Hair follicle dermal papilla cell (primary cell): Measurements from ENCODE around the gene RBM4. TPM values are rescaled to one million over a fixed set of nuclear protein-coding genes. Genes with fewer than 3 reads are reported as not detected.

Source experiments
- small RNA-seq: library from RNA; depleted of rRNA; stranded (forward); fragments of <200 nt; gene quantifications from one replicate; pipeline ENCODE3, GENCODE V24; 2012
- total RNA-seq: library from RNA; depleted of rRNA; stranded (reverse); fragments of >200 nt; gene quantifications from 2 replicates; pipeline ENCODE4 v1.2.3, GENCODE V29; 2012

RBM4 gene, protein sequence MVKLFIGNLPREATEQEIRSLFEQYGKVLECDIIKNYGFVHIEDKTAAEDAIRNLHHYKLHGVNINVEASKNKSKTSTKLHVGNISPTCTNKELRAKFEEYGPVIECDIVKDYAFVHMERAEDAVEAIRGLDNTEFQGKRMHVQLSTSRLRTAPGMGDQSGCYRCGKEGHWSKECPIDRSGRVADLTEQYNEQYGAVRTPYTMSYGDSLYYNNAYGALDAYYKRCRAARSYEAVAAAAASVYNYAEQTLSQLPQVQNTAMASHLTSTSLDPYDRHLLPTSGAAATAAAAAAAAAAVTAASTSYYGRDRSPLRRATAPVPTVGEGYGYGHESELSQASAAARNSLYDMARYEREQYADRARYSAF
- total RNA-seq = 83.4 and 88.4 TPM in 2 replicates

DNA sequence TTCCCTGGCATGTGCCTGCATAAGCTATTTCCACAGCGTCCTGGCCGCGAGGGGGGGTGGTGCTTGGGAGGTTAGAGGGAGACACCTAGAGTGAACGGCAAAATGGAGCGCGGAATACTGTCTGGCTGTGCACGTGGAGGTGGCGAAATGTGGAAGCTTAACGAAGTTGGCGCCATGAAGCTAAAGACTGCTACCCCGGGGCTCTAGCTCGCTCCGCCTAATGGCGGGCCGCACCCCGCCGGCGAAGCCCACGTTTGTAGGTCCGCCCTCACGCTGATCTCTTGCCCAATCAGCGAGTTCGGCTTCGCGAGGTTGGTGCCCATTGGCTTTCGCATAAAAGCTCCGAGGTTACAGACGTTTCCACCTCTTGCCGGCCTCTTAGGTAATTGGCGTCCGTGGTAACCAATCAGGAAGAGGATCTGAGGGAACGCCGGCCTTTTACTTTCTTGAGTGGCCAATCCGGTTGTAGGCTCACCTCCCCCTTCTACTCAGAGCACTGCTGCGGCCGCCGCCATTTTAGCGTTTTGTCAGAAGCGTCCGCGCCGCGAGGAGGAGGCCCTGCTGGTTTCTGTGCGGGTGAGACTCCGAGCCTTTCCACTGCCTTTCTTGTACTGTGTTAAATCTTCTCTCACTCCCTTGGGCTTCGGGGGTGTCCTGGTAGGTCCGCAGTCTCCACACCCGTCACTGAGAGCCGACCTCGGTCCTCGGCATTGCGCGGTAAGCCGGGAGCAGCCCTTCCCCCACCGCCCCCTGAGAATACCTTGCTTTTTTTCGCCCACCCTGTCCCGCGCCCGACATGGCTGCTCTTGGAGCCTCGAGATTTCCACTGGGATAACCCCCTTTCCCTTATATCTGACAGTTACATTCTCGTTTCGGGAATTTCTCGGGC is at the start of gene RBM4:
TSS of gene RBM4 (plus strand) at position 527 of the 889 bp plus-strand sequence. CDS start 1,009 bp downstream, outside the sequence.

DNA sequence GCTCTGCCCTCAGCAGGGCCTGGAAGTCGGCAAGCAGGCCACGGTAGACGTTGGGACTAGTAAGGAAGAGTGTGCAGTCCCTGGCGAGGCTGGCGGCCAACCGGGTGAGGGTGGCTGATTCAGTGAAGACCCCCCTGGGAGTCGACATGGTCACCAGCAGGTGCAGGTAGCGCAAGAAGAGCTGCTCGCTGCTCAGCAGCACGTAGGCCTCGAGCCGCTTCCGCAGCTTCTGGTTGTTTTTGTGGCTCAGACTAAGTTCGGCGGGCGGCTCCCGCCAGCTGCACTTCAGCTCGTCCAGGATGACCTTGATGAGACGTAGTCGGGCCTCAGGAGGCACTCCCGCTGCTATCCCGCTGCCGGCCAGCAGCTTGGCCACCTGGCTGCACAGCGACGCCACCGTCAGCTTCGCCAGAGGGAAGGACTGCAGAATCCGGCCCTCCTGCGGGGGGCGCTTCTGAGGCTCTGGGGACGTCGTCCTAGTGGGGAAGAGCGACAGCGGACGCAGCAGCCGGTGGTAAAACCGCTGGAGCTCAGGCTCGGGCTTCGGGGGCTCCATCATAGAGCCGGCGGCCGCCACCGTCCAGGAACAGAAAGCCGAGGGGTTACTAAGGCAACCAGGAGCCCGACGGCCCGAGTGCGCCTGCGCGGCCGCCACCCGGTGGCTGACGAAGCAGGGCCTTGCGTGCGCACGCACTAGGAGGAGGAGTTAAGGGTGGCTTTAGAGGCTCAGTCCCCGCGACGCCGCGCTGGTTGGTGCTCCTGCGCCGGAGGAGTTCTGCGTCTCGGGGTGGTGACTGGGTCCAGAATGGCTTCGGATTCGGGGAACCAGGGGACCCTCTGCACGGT is 45.8 kb upstream of the RBM4 start, which contains the start of the genes CCDC87 and CCS:
TSS of gene CCDC87 (minus strand) at position 607 of the 846 bp plus-strand sequence. CDS start at position 559, 48 bp downstream.
TSS of gene CCS (plus strand) at position 729 of the 846 bp plus-strand sequence. CDS start at position 806, 77 bp downstream.

GRCh38 chr11:66616379-66617154 is 21.9 kb upstream of the RBM4 start, which contains the start of gene RBM14:
TSS of gene RBM14 (plus strand) at chr11:66616630. CDS start at chr11:66616721, 91 bp downstream.

GRCh38 chr11:66677599-66678375 is 39.3 kb downstream of the RBM4 start, which contains the start of gene RBM4B:
TSS of gene RBM4B (minus strand) at chr11:66677887. CDS start at chr11:66677079, 808 bp downstream.

Small RNA genes lying within 50 kb of the gene (small RNA-seq; reads per million reads assigned to genes)
- not detected for gene RNU4-39P

Other genes starting within 250 kb of the RBM4 start
- under 0.01 TPM in 1 of 2 replicates, not detected in the other for gene NPAS4, start 217.7 kb upstream of the RBM4 start, total RNA-seq
- gene MRPL11, start 199.9 kb upstream of the RBM4 start, total RNA-seq = 19.0 and 24.8 TPM in 2 replicates
- gene PELI3, start 171.8 kb upstream of the RBM4 start, total RNA-seq = 21.5 and 23.9 TPM in 2 replicates
- 38.9 and 43.0 TPM in 2 replicates for gene DPP3, start 158.3 kb upstream of the RBM4 start, total RNA-seq
- 30.4 and 43.0 TPM in 2 replicates for gene BBS1, start 128.1 kb upstream of the RBM4 start, total RNA-seq
- 8.8 and 10.9 TPM in 2 replicates for gene ZDHHC24, start 92.7 kb upstream of the RBM4 start, total RNA-seq
- 0.16 TPM in 1 of 2 replicates, not detected in the other for gene ACTN3, start 91.8 kb upstream of the RBM4 start, total RNA-seq
- 37.2 and 39.9 TPM in 2 replicates for gene CTSF, start 70.1 kb upstream of the RBM4 start, total RNA-seq
- 0.49 and 0.85 TPM in 2 replicates for gene CCDC87, start 45.6 kb upstream of the RBM4 start, total RNA-seq
- gene CCS, start 45.5 kb upstream of the RBM4 start, total RNA-seq = 25.7 and 31.0 TPM in 2 replicates
- gene RBM14, start 22.1 kb upstream of the RBM4 start, total RNA-seq = 27.9 and 35.2 TPM in 2 replicates
- 22.1 and 23.8 TPM in 2 replicates for gene RBM4B, start 39.2 kb downstream of the RBM4 start, total RNA-seq
- 0.24 and 0.81 TPM in 2 replicates for gene SPTBN2, start 90.5 kb downstream of the RBM4 start, total RNA-seq
- gene RCE1, start 204.7 kb downstream of the RBM4 start, total RNA-seq = 12.1 and 16.1 TPM in 2 replicates
- gene LRFN4, start 218.4 kb downstream of the RBM4 start, total RNA-seq = 24.2 and 28.3 TPM in 2 replicates